Measurements from ENCODE around the gene PHF2.

Gene PHF2

DNA sequence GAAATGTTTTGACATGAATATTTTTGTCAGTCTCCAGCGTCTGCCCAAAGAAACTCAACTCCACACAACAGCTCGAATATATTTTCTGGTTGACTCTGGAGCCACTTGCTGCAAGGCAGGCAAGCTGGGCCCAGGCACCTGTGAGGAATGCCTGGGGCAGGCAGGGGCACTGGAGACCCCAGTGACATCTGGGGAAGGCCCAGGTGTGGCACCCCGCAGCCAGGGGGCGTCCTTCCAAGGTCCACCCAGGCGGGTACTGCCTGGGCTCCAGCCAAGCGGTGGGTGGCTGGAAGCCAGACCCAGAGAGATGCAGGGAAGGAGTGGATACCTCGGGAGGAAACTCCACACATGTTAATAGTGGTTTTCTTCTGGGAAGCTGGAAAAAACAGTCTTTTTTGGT, 125.9 kb downstream of the PHF2 start:
- TF ChIP-seq, protein P1, sequence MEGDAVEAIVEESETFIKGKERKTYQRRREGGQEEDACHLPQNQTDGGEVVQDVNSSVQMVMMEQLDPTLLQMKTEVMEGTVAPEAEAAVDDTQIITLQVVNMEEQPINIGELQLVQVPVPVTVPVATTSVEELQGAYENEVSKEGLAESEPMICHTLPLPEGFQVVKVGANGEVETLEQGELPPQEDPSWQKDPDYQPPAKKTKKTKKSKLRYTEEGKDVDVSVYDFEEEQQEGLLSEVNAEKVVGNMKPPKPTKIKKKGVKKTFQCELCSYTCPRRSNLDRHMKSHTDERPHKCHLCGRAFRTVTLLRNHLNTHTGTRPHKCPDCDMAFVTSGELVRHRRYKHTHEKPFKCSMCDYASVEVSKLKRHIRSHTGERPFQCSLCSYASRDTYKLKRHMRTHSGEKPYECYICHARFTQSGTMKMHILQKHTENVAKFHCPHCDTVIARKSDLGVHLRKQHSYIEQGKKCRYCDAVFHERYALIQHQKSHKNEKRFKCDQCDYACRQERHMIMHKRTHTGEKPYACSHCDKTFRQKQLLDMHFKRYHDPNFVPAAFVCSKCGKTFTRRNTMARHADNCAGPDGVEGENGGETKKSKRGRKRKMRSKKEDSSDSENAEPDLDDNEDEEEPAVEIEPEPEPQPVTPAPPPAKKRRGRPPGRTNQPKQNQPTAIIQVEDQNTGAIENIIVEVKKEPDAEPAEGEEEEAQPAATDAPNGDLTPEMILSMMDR (IDR thresholded peaks at IDR 0.05; ENCODE audit: low read depth, low read length) = no peak
- H3K4me3 ChIP-seq (ENCODE audit: low read depth, low read length) = no peak overlapping the region

- no peak overlapping the region for H3K4me3 ChIP-seq (ENCODE audit: low read depth, low read length)
- TF ChIP-seq, protein P1 (IDR thresholded peaks at IDR 0.05; ENCODE audit: low read depth, low read length) = no peak
Observed at GRCh38 chr9:93708289-93708986, 132.1 kb downstream of the PHF2 start.

- H3K4me3 ChIP-seq (ENCODE audit: low read depth, low read length) = no peak overlapping the region
- TF ChIP-seq, protein P1 (IDR thresholded peaks at IDR 0.05; ENCODE audit: low read depth, low read length) = no peak
Observed at GRCh38 chr9:93708987-93709302, 132.6 kb downstream of the PHF2 start.

DNA sequence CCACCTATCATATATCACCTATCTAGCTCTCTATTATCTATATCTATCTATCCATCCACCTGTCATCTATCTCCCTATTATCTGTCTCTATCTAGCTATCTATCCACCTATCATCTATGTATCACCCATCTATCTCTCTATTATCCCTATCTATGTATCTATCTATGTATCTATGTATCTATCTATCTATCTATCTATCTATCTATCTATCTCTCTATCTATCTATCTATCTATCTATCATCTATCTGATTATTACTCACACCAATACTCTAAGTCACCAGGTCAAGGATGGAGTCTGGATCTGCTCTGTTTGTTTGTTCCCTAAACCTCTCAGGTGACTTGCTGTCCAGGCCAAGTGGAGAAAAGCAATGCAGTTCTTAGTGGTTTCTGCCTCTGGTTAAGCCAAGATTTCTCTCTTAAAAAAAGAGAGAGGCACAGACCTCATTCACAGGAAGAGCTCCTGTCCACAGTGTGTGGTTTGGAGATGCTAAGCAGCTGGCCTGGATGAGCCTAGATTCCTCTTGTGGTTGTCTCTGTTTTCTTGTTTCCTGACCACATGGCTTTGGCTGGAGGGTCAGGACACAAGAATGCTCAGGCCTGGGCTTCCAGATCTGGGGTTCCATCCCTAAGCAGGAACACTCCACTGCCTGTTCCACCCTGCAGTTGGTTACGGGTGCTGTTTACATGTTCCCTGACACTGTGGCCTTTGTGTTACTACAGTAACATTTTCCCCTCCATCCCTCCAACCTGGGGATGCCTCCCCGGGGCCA, 133.4 kb downstream of the PHF2 start:
- TF ChIP-seq, protein P1 (IDR thresholded peaks at IDR 0.05; ENCODE audit: low read depth, low read length) = no peak
- no peak overlapping the region for H3K4me3 ChIP-seq (ENCODE audit: low read depth, low read length)

DNA sequence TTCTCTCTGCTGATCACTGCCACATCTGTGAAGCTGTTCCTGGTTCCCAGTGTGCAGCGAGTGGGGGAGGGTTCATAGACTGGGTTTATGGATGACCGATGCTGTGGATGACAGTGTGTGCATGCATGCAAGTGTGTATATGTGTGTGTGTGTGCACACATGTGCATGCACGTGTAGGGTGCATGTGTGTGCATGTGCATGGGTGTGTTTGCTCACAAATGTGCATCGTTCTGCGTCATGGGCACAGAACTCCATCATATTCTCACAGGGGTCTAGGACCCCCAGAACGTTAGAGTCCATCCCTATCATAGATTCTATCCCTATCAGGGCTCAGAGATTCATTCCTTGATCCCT, 134.0 kb downstream of the PHF2 start:
- TF ChIP-seq, protein P1 (IDR thresholded peaks at IDR 0.05; ENCODE audit: low read depth, low read length) = no peak
- H3K4me3 ChIP-seq (ENCODE audit: low read depth, low read length) = no peak overlapping the region

GRCh38 chr9:93711002-93711401, 134.6 kb downstream of the PHF2 start:
- no peak overlapping the region for H3K4me3 ChIP-seq (ENCODE audit: low read depth, low read length)
- TF ChIP-seq, protein P1 (IDR thresholded peaks at IDR 0.05; ENCODE audit: low read depth, low read length) = no peak

DNA sequence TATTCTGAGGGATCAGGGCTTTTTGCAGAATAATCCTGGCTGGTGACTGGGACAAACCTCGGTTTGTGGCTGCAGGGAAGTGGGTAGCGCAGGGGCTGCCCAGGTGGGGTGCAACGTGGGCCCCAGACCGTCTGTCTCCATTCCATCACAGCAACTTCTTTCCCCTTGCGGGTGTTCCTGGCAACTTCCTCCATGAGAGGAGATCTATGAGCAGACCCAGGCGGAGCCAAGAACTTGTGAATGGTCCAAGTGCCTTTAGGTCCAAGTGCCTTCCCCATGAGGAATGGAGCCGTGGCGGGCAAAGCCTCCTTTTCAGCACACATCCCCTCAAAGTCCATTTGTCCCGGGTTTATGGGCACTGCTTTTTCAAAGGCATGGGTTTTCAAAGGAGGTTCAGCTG, 136.5 kb downstream of the PHF2 start:
- TF ChIP-seq, protein P1 (IDR thresholded peaks at IDR 0.05; ENCODE audit: low read depth, low read length) = no peak
- H3K4me3 ChIP-seq (ENCODE audit: low read depth, low read length) = no peak overlapping the region
